Thyroid gland (tissue), 4 donors: Measurements from ENCODE around the gene EML1.

Experiments used
- POLR2A ChIP-seq, 2 donors: fragments of 450-650 bp; IDR thresholded peaks; one replicate each; pipeline ENCODE4 v1.6.1; 2017; ENCODE audit warnings: antibody characterized with exemption in 2 of 2, mild to moderate bottlenecking in 2 of 2, moderate library complexity in 1 of 2
- TF ChIP-seq, protein P1 (sequence below), 6 experiments: fragments of 200-600 bp in 3 of 6; fragments of 450-650 bp in 3 of 6; sonication (generic) in 3 of 6; IDR thresholded peaks; one replicate each; pipeline ENCODE4 v1.5.1; 2016 to 2019; ENCODE audit warnings: antibody characterized with exemption in 6 of 6, mild to moderate bottlenecking in 2 of 6, inconsistent platforms in 1 of 6, moderate library complexity in 1 of 6

DNA sequence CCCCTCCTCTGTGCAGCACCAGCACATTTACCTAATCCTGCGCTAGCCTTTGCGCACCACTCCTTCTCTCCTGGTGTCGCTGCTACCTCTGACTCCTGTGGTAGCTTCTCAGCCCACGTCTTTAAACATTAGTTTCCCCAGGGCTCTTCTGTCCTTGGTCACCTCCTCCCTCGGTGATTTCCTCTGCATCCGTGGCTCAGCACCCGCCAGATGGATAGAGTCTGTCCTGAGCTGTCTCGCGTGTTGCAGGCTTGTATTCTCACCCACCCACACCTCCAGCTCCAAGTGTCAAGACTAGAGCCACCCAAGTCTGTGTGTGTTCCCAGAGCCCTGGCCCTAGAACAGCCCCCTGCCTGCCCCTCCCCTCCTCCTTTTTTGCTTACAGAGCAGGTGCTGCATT lies 83.2 kb downstream of the EML1 start:
- TF ChIP-seq, protein P1, sequence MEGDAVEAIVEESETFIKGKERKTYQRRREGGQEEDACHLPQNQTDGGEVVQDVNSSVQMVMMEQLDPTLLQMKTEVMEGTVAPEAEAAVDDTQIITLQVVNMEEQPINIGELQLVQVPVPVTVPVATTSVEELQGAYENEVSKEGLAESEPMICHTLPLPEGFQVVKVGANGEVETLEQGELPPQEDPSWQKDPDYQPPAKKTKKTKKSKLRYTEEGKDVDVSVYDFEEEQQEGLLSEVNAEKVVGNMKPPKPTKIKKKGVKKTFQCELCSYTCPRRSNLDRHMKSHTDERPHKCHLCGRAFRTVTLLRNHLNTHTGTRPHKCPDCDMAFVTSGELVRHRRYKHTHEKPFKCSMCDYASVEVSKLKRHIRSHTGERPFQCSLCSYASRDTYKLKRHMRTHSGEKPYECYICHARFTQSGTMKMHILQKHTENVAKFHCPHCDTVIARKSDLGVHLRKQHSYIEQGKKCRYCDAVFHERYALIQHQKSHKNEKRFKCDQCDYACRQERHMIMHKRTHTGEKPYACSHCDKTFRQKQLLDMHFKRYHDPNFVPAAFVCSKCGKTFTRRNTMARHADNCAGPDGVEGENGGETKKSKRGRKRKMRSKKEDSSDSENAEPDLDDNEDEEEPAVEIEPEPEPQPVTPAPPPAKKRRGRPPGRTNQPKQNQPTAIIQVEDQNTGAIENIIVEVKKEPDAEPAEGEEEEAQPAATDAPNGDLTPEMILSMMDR (IDR thresholded peaks at IDR 0.05): no peak
- TF ChIP-seq POLR2A (IDR thresholded peaks at IDR 0.05): no peak
